Activated effector memory CD4-positive, alpha-beta T cell treated with anti-CD3 and anti-CD28 coated beads, Interleukin-2, amount 50 U/mL, for 16 hours (primary cell): Measurements from ENCODE around the gene ZNF469.
A peak's percentile ranks its signal among the peaks of the same experiment; 100 is the strongest.

Source experiments
- DNase-seq: peaks from one replicate; pipeline ENCODE4 v3.0.0-alpha.2; 2020

ZNF469 gene

GRCh38 chr16:88429387-88430184 lies 46.8 kb downstream of the ZNF469 start:
- no peak for DNase-seq

GRCh38 chr16:88430185-88430523 lies 47.4 kb downstream of the ZNF469 start:
- no peak for DNase-seq

GRCh38 chr16:88430524-88431446 lies 48.0 kb downstream of the ZNF469 start:
- peak; percentile 79 for DNase-seq

GRCh38 chr16:88431651-88432050 lies 48.9 kb downstream of the ZNF469 start:
- DNase-seq = no peak

- DNase-seq = no peak
These were observed 49.4 kb downstream of the ZNF469 start for GRCh38 chr16:88432174-88432573.
